Liver (tissue), 9 donors: ENCODE measurements around the gene ZSWIM6. TPM values are rescaled to one million over a fixed set of nuclear protein-coding genes. Genes with fewer than 3 reads are reported as not detected.

Experiments used
- DNase-seq: peaks from one replicate; pipeline ENCODE4 v3.0.0-alpha.2; 2017; ENCODE audit warnings: low spot score
- H3K27ac ChIP-seq, 2 donors: one replicate each; pipeline ENCODE4 v1.7.0; 2013; ENCODE audit warnings: inconsistent platforms in 2 of 2, low read length in 2 of 2, control low read depth in 1 of 2, low read depth in 1 of 2, mild to moderate bottlenecking in 1 of 2
- H3K27me3 ChIP-seq, 4 donors: one replicate each; pipeline versions ENCODE4 v1.6.1 to v1.7.0; 2013; ENCODE audit warnings: low read length in 3 of 4, inconsistent platforms in 1 of 4, mild to moderate bottlenecking in 1 of 4, moderate library complexity in 1 of 4; ENCODE audit not compliant: control insufficient read depth in 4 of 4, insufficient read depth in 4 of 4
- H3K36me3 ChIP-seq, 4 donors: one replicate each; pipeline versions ENCODE4 v1.6.1 to v1.7.0; 2013; ENCODE audit warnings: low read length in 3 of 4, mild to moderate bottlenecking in 3 of 4, low read depth in 1 of 4, moderate library complexity in 1 of 4; ENCODE audit not compliant: control insufficient read depth in 4 of 4, insufficient read depth in 3 of 4
- H3K4me1 ChIP-seq, 4 donors: one replicate each; pipeline versions ENCODE4 v1.6.1 to v1.7.0; 2013; ENCODE audit warnings: low read length in 3 of 4, mild to moderate bottlenecking in 3 of 4, moderate library complexity in 1 of 4; ENCODE audit not compliant: control insufficient read depth in 4 of 4, insufficient read depth in 4 of 4
- H3K4me3 ChIP-seq, 3 donors: one replicate each; pipeline versions ENCODE4 v1.6.1 to v1.7.0; 2013; ENCODE audit warnings: low read length in 3 of 3, control low read depth in 1 of 3, low read depth in 1 of 3, mild to moderate bottlenecking in 1 of 3
- H3K9ac ChIP-seq, 2 donors: one replicate each; pipeline ENCODE4 v1.7.0; 2013; ENCODE audit warnings: low read length in 2 of 2, mild to moderate bottlenecking in 2 of 2, moderate library complexity in 2 of 2, control low read depth in 1 of 2, low read depth in 1 of 2
- H3K9me3 ChIP-seq, 4 donors: one replicate each; pipeline versions ENCODE4 v1.6.1 to v1.7.0; 2013; ENCODE audit warnings: low read length in 3 of 4; ENCODE audit not compliant: control insufficient read depth in 4 of 4
- EGR1 ChIP-seq, 2 donors: IDR thresholded peaks; 2 replicates each; pipeline ENCODE4 v1.6.1; 2016 to 2018; ENCODE audit warnings: antibody characterized with exemption in 2 of 2, low read depth in 2 of 2
- FOXA1 ChIP-seq: IDR thresholded peaks from 2 replicates; pipeline ENCODE4 v1.6.1; 2016; ENCODE audit warnings: antibody characterized with exemption
- FOXA2 ChIP-seq: IDR thresholded peaks from 2 replicates; pipeline ENCODE4 v1.6.1; 2016; ENCODE audit warnings: antibody characterized with exemption
- GABPA ChIP-seq, 2 donors: IDR thresholded peaks in 1 of 2; conservative IDR thresholded peaks in 1 of 2; 2 replicates each; pipeline ENCODE4 v1.6.1; 2016; ENCODE audit warnings: antibody characterized with exemption in 2 of 2, mild to moderate bottlenecking in 1 of 2, moderate library complexity in 1 of 2
- HNF4G ChIP-seq: IDR thresholded peaks from 2 replicates; pipeline ENCODE4 v1.6.1; 2016; ENCODE audit warnings: antibody characterized with exemption
- JUND ChIP-seq, 2 donors: IDR thresholded peaks; 2 replicates each; pipeline ENCODE4 v1.6.1; 2016; ENCODE audit warnings: antibody characterized with exemption in 2 of 2
- MAX ChIP-seq: IDR thresholded peaks from 2 replicates; pipeline ENCODE4 v1.6.1; 2016; ENCODE audit warnings: antibody characterized with exemption
- NR2F2 ChIP-seq: IDR thresholded peaks from 2 replicates; pipeline ENCODE4 v1.6.1; 2016; ENCODE audit warnings: antibody characterized with exemption
- RAD21 ChIP-seq, 2 donors: IDR thresholded peaks; 2 replicates each; pipeline ENCODE4 v1.6.1; 2016; ENCODE audit warnings: antibody characterized with exemption in 2 of 2, mild to moderate bottlenecking in 2 of 2
- REST ChIP-seq: IDR thresholded peaks from 2 replicates; pipeline ENCODE4 v1.6.1; 2016; ENCODE audit warnings: antibody characterized with exemption, mild to moderate bottlenecking
- RXRA ChIP-seq, 2 donors: IDR thresholded peaks; 2 replicates each; pipeline ENCODE4 v1.6.1; 2017 to 2018; ENCODE audit warnings: antibody characterized with exemption in 2 of 2, mild to moderate bottlenecking in 1 of 2
- SP1 ChIP-seq: IDR thresholded peaks from 2 replicates; pipeline ENCODE4 v1.6.1; 2018; ENCODE audit warnings: antibody characterized with exemption, mild to moderate bottlenecking
- TAF1 ChIP-seq: conservative IDR thresholded peaks from 2 replicates; pipeline ENCODE4 v1.6.1; 2016; ENCODE audit warnings: antibody characterized with exemption, mild to moderate bottlenecking
- YY1 ChIP-seq: IDR thresholded peaks from 2 replicates; pipeline ENCODE4 v1.6.1; 2016; ENCODE audit warnings: antibody characterized with exemption, mild to moderate bottlenecking
- WGBS: extraction: QIAGEN DNeasy Blood & Tissue Kit; methylation state at CpG from one replicate; pipeline ENCODE4 v1.1.7; 2013; 5-methylcytosine and 5-hydroxymethylcytosine counted together
- polyA plus RNA-seq, 2 donors: library from polyadenylated mRNA; stranded (reverse) in 1 of 2; unstranded in 1 of 2; fragments of 200-250 nt in 1 of 2; fragments of >200 nt in 1 of 2; fragmentation: Nextera tagmentation in 1 of 2; extraction: Ambion mirVana in 1 of 2; gene quantifications; one replicate each; pipeline versions ENCODE4 v1.2.1 to v1.2.3, GENCODE V29; 2013 to 2015
- total RNA-seq, 2 donors: library from RNA; depleted of rRNA; stranded (reverse); fragments of >200 nt; gene quantifications; one replicate each; pipeline ENCODE4 v1.2.3, GENCODE V29; 2014
- TF ChIP-seq, protein P1 (sequence below): IDR thresholded peaks from 2 replicates; pipeline ENCODE4 v1.6.1; 2016; ENCODE audit warnings: antibody characterized with exemption
- donor health status: healthy.
- donor health status: healthy.
- donor health status: healthy.
- donor health status: healthy.
- donor health status: healthy.

ZSWIM6 gene
- total and polyA plus RNA-seq, 4 donors = 1.3 to 5.2 (median 3.3) TPM

- no peak for DNase-seq
- no peak for TF ChIP-seq TAF1
- TF ChIP-seq FOXA1 = no peak
- TF ChIP-seq JUND (IDR thresholded peaks at IDR 0.05) = no peak
- no peak for TF ChIP-seq FOXA2
- TF ChIP-seq HNF4G = no peak
- Histone ChIP-seq H3K27ac (no peak overlapping the region), H3K9ac (no peak overlapping the region), H3K4me1 (no peaks in the 10 kb centered on the region), H3K4me3 (no peak overlapping the region), H3K9me3 (no peaks in the 10 kb centered on the region), H3K36me3 (no peaks in the 10 kb centered on the region), H3K27me3 (no peaks in the 10 kb centered on the region)
- 78% methylated on average over 3 of the region's 3 CpGs for WGBS
Observed at GRCh38 chr5:61298066-61298465, 34.0 kb upstream of the ZSWIM6 start.

DNA sequence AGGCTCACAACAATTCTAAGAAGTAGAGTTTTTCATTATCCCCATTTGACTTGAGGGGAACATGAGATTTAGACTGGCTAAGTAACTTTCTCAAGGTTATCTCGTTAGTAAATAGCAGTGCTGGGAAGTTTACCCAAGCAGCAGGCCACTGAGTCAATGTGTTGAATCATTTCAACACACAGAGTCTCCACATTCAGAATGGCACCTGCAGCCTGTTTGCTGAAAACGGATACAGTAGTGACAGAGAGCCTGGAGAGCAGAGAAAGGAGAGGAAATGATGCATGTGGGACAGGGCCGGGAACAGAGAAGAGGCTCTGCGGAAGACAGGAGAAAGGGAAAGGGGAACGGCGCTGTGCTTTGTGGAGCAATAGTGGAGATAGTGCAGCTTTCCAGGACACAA, 33.5 kb upstream of the ZSWIM6 start:
- no peaks in the 10 kb centered on the region for H3K4me1 ChIP-seq
- H3K36me3 ChIP-seq = no peaks in the 10 kb centered on the region
- H3K4me3 ChIP-seq = no peak overlapping the region
- no peak overlapping the region for H3K27ac ChIP-seq
- WGBS = 62% methylated on average over 6 of the region's 6 CpGs
- no peak for DNase-seq
- H3K9ac ChIP-seq = no peak overlapping the region
- no peaks in the 10 kb centered on the region for H3K9me3 ChIP-seq
- no peaks in the 10 kb centered on the region for H3K27me3 ChIP-seq
- TF ChIP-seq JUND (IDR thresholded peaks at IDR 0.05) = no peak
- no peak for TF ChIP-seq NR2F2
- no peak for TF ChIP-seq FOXA1
- TF ChIP-seq GABPA (IDR thresholded peaks at IDR 0.05 in 1 of 2, conservative IDR thresholded peaks at IDR 0.05 in 1 of 2) = no peak
- TF ChIP-seq SP1 = no peak
- no peak for TF ChIP-seq TAF1
- no peak for TF ChIP-seq RAD21 (IDR thresholded peaks at IDR 0.05)
- TF ChIP-seq, protein P1, sequence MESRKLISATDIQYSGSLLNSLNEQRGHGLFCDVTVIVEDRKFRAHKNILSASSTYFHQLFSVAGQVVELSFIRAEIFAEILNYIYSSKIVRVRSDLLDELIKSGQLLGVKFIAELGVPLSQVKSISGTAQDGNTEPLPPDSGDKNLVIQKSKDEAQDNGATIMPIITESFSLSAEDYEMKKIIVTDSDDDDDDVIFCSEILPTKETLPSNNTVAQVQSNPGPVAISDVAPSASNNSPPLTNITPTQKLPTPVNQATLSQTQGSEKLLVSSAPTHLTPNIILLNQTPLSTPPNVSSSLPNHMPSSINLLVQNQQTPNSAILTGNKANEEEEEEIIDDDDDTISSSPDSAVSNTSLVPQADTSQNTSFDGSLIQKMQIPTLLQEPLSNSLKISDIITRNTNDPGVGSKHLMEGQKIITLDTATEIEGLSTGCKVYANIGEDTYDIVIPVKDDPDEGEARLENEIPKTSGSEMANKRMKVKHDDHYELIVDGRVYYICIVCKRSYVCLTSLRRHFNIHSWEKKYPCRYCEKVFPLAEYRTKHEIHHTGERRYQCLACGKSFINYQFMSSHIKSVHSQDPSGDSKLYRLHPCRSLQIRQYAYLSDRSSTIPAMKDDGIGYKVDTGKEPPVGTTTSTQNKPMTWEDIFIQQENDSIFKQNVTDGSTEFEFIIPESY = no peak
- TF ChIP-seq RXRA (IDR thresholded peaks at IDR 0.05) = no peak
- TF ChIP-seq EGR1 (IDR thresholded peaks at IDR 0.05; ENCODE audit: low read depth in 2 of 2) = no peak
- no peak for TF ChIP-seq REST
- no peak for TF ChIP-seq YY1
- TF ChIP-seq MAX = no peak
- no peak for TF ChIP-seq HNF4G

DNA sequence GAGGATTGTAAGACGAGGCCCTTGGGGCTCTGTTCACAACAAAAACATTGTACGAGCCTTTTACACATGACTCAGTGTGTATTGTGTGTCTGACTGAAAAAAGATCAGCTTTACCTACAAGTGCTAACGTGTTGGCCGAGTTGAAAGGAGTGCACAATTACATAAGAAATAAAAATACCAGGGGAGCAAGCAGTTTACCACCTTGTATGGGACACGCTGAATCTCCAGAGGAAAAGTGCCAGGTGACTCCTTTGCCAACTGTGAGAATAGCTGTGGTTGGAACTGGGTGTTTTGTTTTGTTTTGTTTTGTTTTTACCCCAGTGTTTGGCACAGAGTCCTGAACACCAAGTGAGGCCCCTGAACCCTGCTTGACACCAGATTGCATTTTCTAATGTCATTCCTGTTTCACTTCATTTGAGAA, 32.8 kb upstream of the ZSWIM6 start:
- Histone ChIP-seq H3K27me3 (no peaks in the 10 kb centered on the region), H3K4me1 (no peaks in the 10 kb centered on the region), H3K36me3 (no peaks in the 10 kb centered on the region), H3K9me3 (no peaks in the 10 kb centered on the region), H3K27ac (no peak overlapping the region), H3K9ac (no peak overlapping the region), H3K4me3 (no peak overlapping the region)
- no peak for TF ChIP-seq FOXA1
- TF ChIP-seq GABPA (IDR thresholded peaks at IDR 0.05 in 1 of 2, conservative IDR thresholded peaks at IDR 0.05 in 1 of 2) = no peak
- TF ChIP-seq, protein P1 = no peak
- TF ChIP-seq YY1 = no peak
- TF ChIP-seq MAX = no peak
- TF ChIP-seq JUND (IDR thresholded peaks at IDR 0.05) = no peak
- no peak for TF ChIP-seq REST
- TF ChIP-seq SP1 = no peak
- no peak for TF ChIP-seq FOXA2
- no peak for DNase-seq
- 96% methylated on average over 5 of the region's 5 CpGs for WGBS
